A673 (cell line): Measurements from ENCODE around the gene COL5A1.

Experiments used
- EZH2 ChIP-seq: fragments of 200-600 bp; sonication (generic); IDR thresholded peaks from 2 replicates; pipeline ENCODE4 v1.6.1; 2017; ENCODE audit warnings: borderline replicate concordance, low read depth, mild to moderate bottlenecking, mixed read lengths, antibody characterized with exemption, low read length; ENCODE audit not compliant: poor library complexity, severe bottlenecking
- TF ChIP-seq, protein P1 (sequence below): fragments of 300-800, 200-600 bp; sonication (generic); conservative IDR thresholded peaks from 2 replicates; pipeline ENCODE4 v1.5.1; 2017; ENCODE audit warnings: low read depth, mild to moderate bottlenecking, antibody characterized with exemption, low read length, moderate library complexity, mixed read lengths

DNA sequence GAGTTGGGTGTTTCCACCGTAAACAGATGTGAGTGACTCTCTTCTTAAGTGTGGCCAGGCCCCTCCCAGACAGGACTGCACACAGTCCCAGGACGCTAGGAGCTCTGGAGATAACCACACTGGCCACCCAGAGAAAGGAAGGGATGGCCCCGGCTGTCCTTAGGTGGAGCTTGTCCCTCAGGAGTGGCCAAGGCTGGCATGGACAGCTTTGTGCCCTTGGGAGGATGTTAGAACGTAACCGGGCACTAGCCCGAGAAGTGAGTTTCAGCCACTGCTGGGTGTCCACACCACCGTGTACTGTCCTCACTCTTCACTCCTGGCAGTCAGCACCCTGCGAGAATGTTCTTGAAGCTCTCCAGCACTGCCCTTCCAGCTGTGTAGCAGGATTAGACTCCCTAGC lies 203.2 kb downstream of the COL5A1 start:
- TF ChIP-seq EZH2: no peak
- TF ChIP-seq, protein P1, sequence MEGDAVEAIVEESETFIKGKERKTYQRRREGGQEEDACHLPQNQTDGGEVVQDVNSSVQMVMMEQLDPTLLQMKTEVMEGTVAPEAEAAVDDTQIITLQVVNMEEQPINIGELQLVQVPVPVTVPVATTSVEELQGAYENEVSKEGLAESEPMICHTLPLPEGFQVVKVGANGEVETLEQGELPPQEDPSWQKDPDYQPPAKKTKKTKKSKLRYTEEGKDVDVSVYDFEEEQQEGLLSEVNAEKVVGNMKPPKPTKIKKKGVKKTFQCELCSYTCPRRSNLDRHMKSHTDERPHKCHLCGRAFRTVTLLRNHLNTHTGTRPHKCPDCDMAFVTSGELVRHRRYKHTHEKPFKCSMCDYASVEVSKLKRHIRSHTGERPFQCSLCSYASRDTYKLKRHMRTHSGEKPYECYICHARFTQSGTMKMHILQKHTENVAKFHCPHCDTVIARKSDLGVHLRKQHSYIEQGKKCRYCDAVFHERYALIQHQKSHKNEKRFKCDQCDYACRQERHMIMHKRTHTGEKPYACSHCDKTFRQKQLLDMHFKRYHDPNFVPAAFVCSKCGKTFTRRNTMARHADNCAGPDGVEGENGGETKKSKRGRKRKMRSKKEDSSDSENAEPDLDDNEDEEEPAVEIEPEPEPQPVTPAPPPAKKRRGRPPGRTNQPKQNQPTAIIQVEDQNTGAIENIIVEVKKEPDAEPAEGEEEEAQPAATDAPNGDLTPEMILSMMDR: no peak
